ENCODE results near the gene TSPAN8. TPM values are rescaled to one million over a fixed set of nuclear protein-coding genes. Genes with fewer than 3 reads are reported as not detected.
"Not testable (repeated sequence)": the region's sequence is repeated elsewhere in the genome, so short reads cannot be mapped to it uniquely, and the experiment has no call there.

TSPAN8 gene
- total RNA-seq, 1 experiment from 2014 or later: not detected

- H3K9me3 ChIP-seq: no peaks in the 10 kb centered on the region; the same call in 1 of the 2 replicates
- no peak overlapping the region for H3K4me3 ChIP-seq
- no peak for DNase-seq
- no peaks in the 10 kb centered on the region for H3K36me3 ChIP-seq
- H3K27me3 ChIP-seq: no peaks in the 10 kb centered on the region
These were observed 11.5 kb upstream of the TSPAN8 start for GRCh38 chr12:71169286-71169685.

GRCh38 chr12:71166862-71167496, 9.2 kb upstream of the TSPAN8 start:
- Histone ChIP-seq H3K36me3 (no peaks in the 10 kb centered on the region), H3K27me3 (no peaks in the 10 kb centered on the region), H3K4me3 (no peak overlapping the region), H3K9me3 (no peaks in the 10 kb centered on the region; the same call in 1 of the 2 replicates)
- DNase-seq: no peak

- Histone ChIP-seq H3K4me3 (no peak overlapping the region), H3K36me3 (no peaks in the 10 kb centered on the region), H3K9me3 (no peaks in the 10 kb centered on the region; the same call in 1 of the 2 replicates), H3K27me3 (no peaks in the 10 kb centered on the region)
- no peak for DNase-seq
These were observed 8.5 kb upstream of the TSPAN8 start for GRCh38 chr12:71166280-71166679.

GRCh38 chr12:71165780-71166179, 8.0 kb upstream of the TSPAN8 start:
- H3K9me3 ChIP-seq, H3K27me3 ChIP-seq, H3K36me3 ChIP-seq, DNase-seq, H3K4me3 ChIP-seq: not testable (repeated sequence)

GRCh38 chr12:71164568-71165197, 6.9 kb upstream of the TSPAN8 start:
- Histone ChIP-seq H3K9me3 (no peaks in the 10 kb centered on the region; the same call in 1 of the 2 replicates), H3K36me3 (no peaks in the 10 kb centered on the region), H3K27me3 (no peaks in the 10 kb centered on the region), H3K4me3 (no peak overlapping the region)
- no peak for DNase-seq

- no peaks in the 10 kb centered on the region; the same call in 1 of the 2 replicates for H3K9me3 ChIP-seq
These were observed 6.4 kb upstream of the TSPAN8 start for GRCh38 chr12:71164166-71164565.

GRCh38 chr12:71162832-71163763, 5.3 kb upstream of the TSPAN8 start:
- Histone ChIP-seq H3K4me3 (no peak overlapping the region), H3K27me3 (no peaks in the 10 kb centered on the region), H3K9me3 (no peaks in the 10 kb centered on the region; the same call in 1 of the 2 replicates), H3K36me3 (no peaks in the 10 kb centered on the region)
- DNase-seq: no peak

More at GRCh38 chr12:71164166-71164565, 6.4 kb upstream of the TSPAN8 start:
- no peak overlapping the region for H3K4me3 ChIP-seq
- no peaks in the 10 kb centered on the region for H3K36me3 ChIP-seq
- H3K27me3 ChIP-seq: no peaks in the 10 kb centered on the region
- DNase-seq: no peak

- no peaks in the 10 kb centered on the region; the same call in 1 of the 2 replicates for H3K9me3 ChIP-seq
- no peaks in the 10 kb centered on the region for H3K27me3 ChIP-seq
- no peak for DNase-seq
- no peak overlapping the region for H3K4me3 ChIP-seq
- no peaks in the 10 kb centered on the region for H3K36me3 ChIP-seq
These were observed 3.8 kb upstream of the TSPAN8 start for GRCh38 chr12:71161591-71161990.

GRCh38 chr12:71160585-71160984, 2.8 kb upstream of the TSPAN8 start:
- Histone ChIP-seq H3K9me3 (no peaks in the 10 kb centered on the region; the same call in 1 of the 2 replicates), H3K27me3 (no peaks in the 10 kb centered on the region), H3K36me3 (no peaks in the 10 kb centered on the region), H3K4me3 (no peak overlapping the region)
- DNase-seq: no peak

- no peaks in the 10 kb centered on the region for H3K27me3 ChIP-seq
- no peak overlapping the region for H3K4me3 ChIP-seq
- H3K9me3 ChIP-seq: no peaks in the 10 kb centered on the region
- no peak for DNase-seq
- H3K36me3 ChIP-seq: no peaks in the 10 kb centered on the region
These were observed 2.1 kb upstream of the TSPAN8 start for GRCh38 chr12:71159878-71160277.

GRCh38 chr12:71159264-71159663, 1.5 kb upstream of the TSPAN8 start:
- Histone ChIP-seq H3K4me3 (no peak overlapping the region), H3K27me3 (no peaks in the 10 kb centered on the region), H3K36me3 (no peaks in the 10 kb centered on the region), H3K9me3 (no peaks in the 10 kb centered on the region)
- no peak for DNase-seq

GRCh38 chr12:71158361-71158882, 623 bp upstream of the TSPAN8 start:
- no peak for DNase-seq
- no peaks in the 10 kb centered on the region for H3K9me3 ChIP-seq
- H3K36me3 ChIP-seq: no peaks in the 10 kb centered on the region
- H3K27me3 ChIP-seq: no peaks in the 10 kb centered on the region
- H3K4me3 ChIP-seq: no peak overlapping the region

GRCh38 chr12:71155225-71155624, 2.6 kb downstream of the TSPAN8 start:
- Histone ChIP-seq H3K27me3 (no peaks in the 10 kb centered on the region), H3K9me3 (no peaks in the 10 kb centered on the region), H3K4me3 (no peak overlapping the region), H3K36me3 (no peaks in the 10 kb centered on the region)
- no peak for DNase-seq

- Histone ChIP-seq H3K36me3 (no peaks in the 10 kb centered on the region), H3K4me3 (no peak overlapping the region), H3K9me3 (no peaks in the 10 kb centered on the region), H3K27me3 (no peaks in the 10 kb centered on the region)
- DNase-seq: no peak
These were observed 4.9 kb downstream of the TSPAN8 start for GRCh38 chr12:71152851-71153250.

GRCh38 chr12:71150041-71150440, 7.8 kb downstream of the TSPAN8 start:
- not testable (repeated sequence) for H3K9me3 ChIP-seq, H3K27me3 ChIP-seq, H3K36me3 ChIP-seq, DNase-seq, H3K4me3 ChIP-seq

GRCh38 chr12:71144682-71145081, 13.1 kb downstream of the TSPAN8 start:
- DNase-seq: no peak
- H3K9me3 ChIP-seq: no peaks in the 10 kb centered on the region; the same call in 1 of the 2 replicates
- H3K27me3 ChIP-seq: no peaks in the 10 kb centered on the region
- H3K36me3 ChIP-seq: no peaks in the 10 kb centered on the region
- H3K4me3 ChIP-seq: no peak overlapping the region

- DNase-seq: no peak
- no peaks in the 10 kb centered on the region; the same call in 1 of the 2 replicates for H3K9me3 ChIP-seq
- no peaks in the 10 kb centered on the region for H3K36me3 ChIP-seq
- no peak overlapping the region for H3K4me3 ChIP-seq
- no peaks in the 10 kb centered on the region for H3K27me3 ChIP-seq
These were observed 14.8 kb downstream of the TSPAN8 start for GRCh38 chr12:71142956-71143355.
